GM21515 (cell line): ENCODE results near the gene CD59.
"Not testable (repeated sequence)": the region's sequence is repeated elsewhere in the genome, so short reads cannot be mapped to it uniquely, and the experiment has no call there.

Source experiments
- ATAC-seq: cut with Tn5 transposase; IDR thresholded peaks from one replicate; pipeline ENCODE4 v1.9.1; 2021; ENCODE audit not compliant: unreplicated experiment

CD59 gene

GRCh38 chr11:33668951-33669596, 67.1 kb downstream of the CD59 start:
- no peak for ATAC-seq

GRCh38 chr11:33668468-33668825, 67.8 kb downstream of the CD59 start:
- ATAC-seq: no peak

GRCh38 chr11:33667819-33668467, 68.3 kb downstream of the CD59 start:
- ATAC-seq: no peak

- no peak for ATAC-seq
Observed at GRCh38 chr11:33665350-33666106, 70.7 kb downstream of the CD59 start.

- ATAC-seq: no peak
Observed at GRCh38 chr11:33664827-33665226, 71.4 kb downstream of the CD59 start.

- no peak for ATAC-seq
Observed at GRCh38 chr11:33664166-33664565, 72.1 kb downstream of the CD59 start.

GRCh38 chr11:33663121-33663520, 73.1 kb downstream of the CD59 start:
- ATAC-seq: no peak

- not testable (repeated sequence) for ATAC-seq
Observed at GRCh38 chr11:33661526-33661925, 74.7 kb downstream of the CD59 start.

GRCh38 chr11:33660962-33661361, 75.3 kb downstream of the CD59 start:
- ATAC-seq: no peak

- no peak for ATAC-seq
Observed at GRCh38 chr11:33659370-33660139, 76.7 kb downstream of the CD59 start.

- ATAC-seq: no peak
Observed at GRCh38 chr11:33658195-33658900, 77.9 kb downstream of the CD59 start.

GRCh38 chr11:33657757-33658156, 78.5 kb downstream of the CD59 start:
- no peak for ATAC-seq

- no peak for ATAC-seq
Observed at GRCh38 chr11:33656768-33657167, 79.5 kb downstream of the CD59 start.

GRCh38 chr11:33655842-33656600, 80.2 kb downstream of the CD59 start:
- ATAC-seq: no peak

GRCh38 chr11:33654594-33654993, 81.6 kb downstream of the CD59 start:
- no peak for ATAC-seq
